GM12873 (cell line): ENCODE measurements around the gene GRK5.

Source experiments
- CTCF ChIP-seq: IDR thresholded peaks from 2 replicates; pipeline ENCODE4 v1.5.1; 2012; ENCODE audit warnings: low read depth, mild to moderate bottlenecking, moderate library complexity, low read length, control low read depth; ENCODE audit not compliant: insufficient read depth; ENCODE audit errors: missing control alignments

GRK5 gene

GRCh38 chr10:119352042-119352441, 144.7 kb downstream of the GRK5 start:
- TF ChIP-seq CTCF: peak; percentile 6

- no peak for TF ChIP-seq CTCF
Measured at GRCh38 chr10:119352807-119353206, 145.4 kb downstream of the GRK5 start.

GRCh38 chr10:119353421-119353820, 146.1 kb downstream of the GRK5 start:
- TF ChIP-seq CTCF: no peak

GRCh38 chr10:119355930-119356329, 148.6 kb downstream of the GRK5 start:
- peak; percentile 51 for TF ChIP-seq CTCF

GRCh38 chr10:119357412-119358151, 150.2 kb downstream of the GRK5 start:
- no peak for TF ChIP-seq CTCF

- TF ChIP-seq CTCF: no peak
Measured at GRCh38 chr10:119358152-119358512, 150.8 kb downstream of the GRK5 start.

GRCh38 chr10:119358567-119358966, 151.2 kb downstream of the GRK5 start:
- TF ChIP-seq CTCF: no peak
